NB4 (cell line): ENCODE results near the gene PTPRK.

Experiments
- TF ChIP-seq, protein P1 (sequence below): IDR thresholded peaks from one replicate; pipeline ENCODE4 v1.5.1; 2012; ENCODE audit warnings: low read depth, low read length
- TF ChIP-seq, protein P2 (sequence below): IDR thresholded peaks from 2 replicates; pipeline ENCODE4 v1.6.1; 2011; ENCODE audit warnings: low read depth, low read length

DNA sequence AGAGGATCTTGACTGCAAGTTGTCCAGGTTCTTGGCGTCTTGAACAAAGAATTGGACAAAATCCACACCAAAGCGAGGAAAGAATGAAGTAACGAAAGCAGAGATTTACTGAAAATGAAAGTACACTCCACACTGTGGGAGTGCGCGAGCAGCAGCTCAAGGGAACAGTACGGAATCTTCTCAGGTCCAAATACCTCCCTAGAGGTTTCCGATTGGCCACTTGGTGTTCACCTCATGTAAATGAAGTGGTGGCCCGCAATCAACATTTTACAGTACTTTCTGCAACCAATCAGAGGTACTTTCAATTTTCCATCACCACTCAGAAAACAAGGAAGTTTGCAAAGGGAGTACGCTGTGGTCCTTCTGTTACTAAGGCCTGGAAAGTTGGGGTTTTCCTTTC lies 122.4 kb downstream of the PTPRK start:
- TF ChIP-seq, protein P1, sequence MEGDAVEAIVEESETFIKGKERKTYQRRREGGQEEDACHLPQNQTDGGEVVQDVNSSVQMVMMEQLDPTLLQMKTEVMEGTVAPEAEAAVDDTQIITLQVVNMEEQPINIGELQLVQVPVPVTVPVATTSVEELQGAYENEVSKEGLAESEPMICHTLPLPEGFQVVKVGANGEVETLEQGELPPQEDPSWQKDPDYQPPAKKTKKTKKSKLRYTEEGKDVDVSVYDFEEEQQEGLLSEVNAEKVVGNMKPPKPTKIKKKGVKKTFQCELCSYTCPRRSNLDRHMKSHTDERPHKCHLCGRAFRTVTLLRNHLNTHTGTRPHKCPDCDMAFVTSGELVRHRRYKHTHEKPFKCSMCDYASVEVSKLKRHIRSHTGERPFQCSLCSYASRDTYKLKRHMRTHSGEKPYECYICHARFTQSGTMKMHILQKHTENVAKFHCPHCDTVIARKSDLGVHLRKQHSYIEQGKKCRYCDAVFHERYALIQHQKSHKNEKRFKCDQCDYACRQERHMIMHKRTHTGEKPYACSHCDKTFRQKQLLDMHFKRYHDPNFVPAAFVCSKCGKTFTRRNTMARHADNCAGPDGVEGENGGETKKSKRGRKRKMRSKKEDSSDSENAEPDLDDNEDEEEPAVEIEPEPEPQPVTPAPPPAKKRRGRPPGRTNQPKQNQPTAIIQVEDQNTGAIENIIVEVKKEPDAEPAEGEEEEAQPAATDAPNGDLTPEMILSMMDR, result no peak
- TF ChIP-seq, protein P2, sequence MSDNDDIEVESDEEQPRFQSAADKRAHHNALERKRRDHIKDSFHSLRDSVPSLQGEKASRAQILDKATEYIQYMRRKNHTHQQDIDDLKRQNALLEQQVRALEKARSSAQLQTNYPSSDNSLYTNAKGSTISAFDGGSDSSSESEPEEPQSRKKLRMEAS, result no peak
